SK-N-SH treated with all-trans-retinoic acid at 6 μM for 48 hours (cell line): ENCODE measurements around the gene KREMEN1.

Source experiments
- ARNTL ChIP-seq: fragments of 450-650 bp; formaldehyde crosslinking; IDR thresholded peaks from 2 replicates; pipeline ENCODE4 v1.5.0; 2020; ENCODE audit warnings: low read depth, mild to moderate bottlenecking, moderate library complexity, borderline replicate concordance
- BACH2 ChIP-seq: fragments of 250-450 bp; sonication (Bioruptor Pico); IDR thresholded peaks from 2 replicates; pipeline ENCODE4 v1.9.0; 2021; ENCODE audit warnings: mild to moderate bottlenecking, borderline replicate concordance
- CREB5 ChIP-seq: fragments of 250-450 bp; sonication (Bioruptor Pico); IDR thresholded peaks from 2 replicates; pipeline ENCODE4 v1.5.1; 2020; ENCODE audit warnings: low read depth, mild to moderate bottlenecking, moderate library complexity
- CSDC2 ChIP-seq: fragments of 250-450 bp; sonication (Bioruptor Pico); IDR thresholded peaks from 2 replicates; pipeline ENCODE4 v1.5.0; 2020; ENCODE audit warnings: mild to moderate bottlenecking, moderate library complexity
- ESRRG ChIP-seq: fragments of 250-450 bp; sonication (Bioruptor Pico); IDR thresholded peaks from 2 replicates; pipeline ENCODE4 v1.6.1; 2021; ENCODE audit warnings: mild to moderate bottlenecking
- ISL1 ChIP-seq: fragments of 250-450 bp; sonication (Bioruptor Pico); IDR thresholded peaks from 2 replicates; pipeline ENCODE4 v2.1.2; 2022; ENCODE audit warnings: mild to moderate bottlenecking, moderate library complexity
- PATZ1 ChIP-seq: fragments of 250-450 bp; sonication (Bioruptor Pico); IDR thresholded peaks from 2 replicates; pipeline ENCODE4 v1.8.0; 2020; ENCODE audit warnings: mild to moderate bottlenecking, moderate library complexity, borderline replicate concordance
- PPARA ChIP-seq: fragments of 250-450 bp; sonication (Bioruptor Pico); IDR thresholded peaks from 2 replicates; pipeline ENCODE4 v1.5.0; 2020; ENCODE audit warnings: mild to moderate bottlenecking, borderline replicate concordance
- RARB ChIP-seq: fragments of 250-450 bp; sonication (Bioruptor Pico); IDR thresholded peaks from 2 replicates; pipeline ENCODE4 v1.8.0; 2021; ENCODE audit warnings: mild to moderate bottlenecking, moderate library complexity
- TCF4 ChIP-seq: fragments of 250-450 bp; sonication (Bioruptor Pico); IDR thresholded peaks from 2 replicates; pipeline ENCODE4 v1.8.0; 2021; ENCODE audit warnings: mild to moderate bottlenecking, moderate library complexity, borderline replicate concordance
- TOX ChIP-seq: fragments of 250-450 bp; sonication (Bioruptor Pico); IDR thresholded peaks from 2 replicates; pipeline ENCODE4 v1.8.0; 2021; ENCODE audit warnings: mild to moderate bottlenecking, moderate library complexity, borderline replicate concordance
- TSHZ2 ChIP-seq: fragments of 250-450 bp; sonication (Bioruptor Pico); IDR thresholded peaks from 2 replicates; pipeline ENCODE4 v1.5.0; 2020; ENCODE audit warnings: mild to moderate bottlenecking, moderate library complexity
- ZFP30 ChIP-seq: fragments of 450-650 bp; formaldehyde crosslinking; IDR thresholded peaks from 2 replicates; pipeline ENCODE4 v1.5.0; 2022; ENCODE audit warnings: mild to moderate bottlenecking, moderate library complexity
- ZNF8 ChIP-seq: fragments of 450-650 bp; formaldehyde crosslinking; IDR thresholded peaks from 2 replicates; pipeline ENCODE4 v1.5.0; 2020; ENCODE audit warnings: mild to moderate bottlenecking, moderate library complexity

- TF ChIP-seq PPARA (CRISPR knock-in tag) (no peak), ZNF8 (CRISPR knock-in tag) (no peak), ESRRG (CRISPR knock-in tag) (no peak), CSDC2 (no peak), CREB5 (no peak), ISL1 (no peak), TSHZ2 (0 out of 2 replicates have a peak, but pooled peaks have one; percentile 52), TOX (CRISPR knock-in tag) (no peak), BACH2 (CRISPR knock-in tag) (no peak), PATZ1 (CRISPR knock-in tag) (no peak), ARNTL (no peak), ZFP30 (no peak), RARB (CRISPR knock-in tag) (no peak), TCF4 (CRISPR knock-in tag) (peak; percentile 92)
Measured at GRCh38 chr22:29080106-29080975, 7.5 kb downstream of the KREMEN1 start.
